Stimulated activated CD8-positive, alpha-beta memory T cell treated with anti-CD3 and anti-CD28 coated beads, Interleukin-7, amount 100 ng/mL, for 1 hour (primary cell): ENCODE data around the gene SMARCD2.
"Not testable (repeated sequence)": the region's sequence is repeated elsewhere in the genome, so short reads cannot be mapped to it uniquely, and the experiment has no call there.

Source experiments
- DNase-seq, 2 donors: peaks; one replicate each; pipeline ENCODE4 v3.0.0-alpha.2; 2020; ENCODE audit warnings: low read depth in 2 of 2

The SMARCD2 gene

GRCh38 chr17:63804328-63804727 is 38.2 kb downstream of the SMARCD2 start:
- no peak for DNase-seq

- no peak for DNase-seq
Observed at GRCh38 chr17:63800783-63801182, 41.7 kb downstream of the SMARCD2 start.

- no peak for DNase-seq
Observed at GRCh38 chr17:63798572-63799106, 43.8 kb downstream of the SMARCD2 start.

DNA sequence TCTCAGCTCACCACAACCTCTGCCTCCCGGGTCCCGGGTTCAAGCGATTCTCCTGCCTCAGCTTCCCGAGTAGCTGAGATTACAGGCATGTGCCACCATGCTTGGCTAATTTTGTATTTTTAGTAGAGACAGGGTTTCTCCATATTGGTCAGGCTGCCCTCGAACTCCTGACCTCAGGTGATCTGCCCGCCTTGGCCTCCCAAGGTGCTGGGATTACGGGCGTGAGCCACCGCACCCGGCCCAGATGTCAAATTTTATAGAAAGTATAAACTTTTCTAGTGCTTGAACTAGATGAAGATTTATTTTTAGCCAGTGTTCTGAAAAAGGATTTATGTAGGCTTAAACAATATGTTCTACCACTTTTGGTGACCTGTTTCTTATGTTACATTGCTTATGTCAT is 46.1 kb downstream of the SMARCD2 start:
- DNase-seq: not testable (repeated sequence)

GRCh38 chr17:63792055-63792729 is 50.3 kb downstream of the SMARCD2 start:
- DNase-seq: no peak

- DNase-seq: no peak
Observed at GRCh38 chr17:63790057-63790456, 52.4 kb downstream of the SMARCD2 start.

DNA sequence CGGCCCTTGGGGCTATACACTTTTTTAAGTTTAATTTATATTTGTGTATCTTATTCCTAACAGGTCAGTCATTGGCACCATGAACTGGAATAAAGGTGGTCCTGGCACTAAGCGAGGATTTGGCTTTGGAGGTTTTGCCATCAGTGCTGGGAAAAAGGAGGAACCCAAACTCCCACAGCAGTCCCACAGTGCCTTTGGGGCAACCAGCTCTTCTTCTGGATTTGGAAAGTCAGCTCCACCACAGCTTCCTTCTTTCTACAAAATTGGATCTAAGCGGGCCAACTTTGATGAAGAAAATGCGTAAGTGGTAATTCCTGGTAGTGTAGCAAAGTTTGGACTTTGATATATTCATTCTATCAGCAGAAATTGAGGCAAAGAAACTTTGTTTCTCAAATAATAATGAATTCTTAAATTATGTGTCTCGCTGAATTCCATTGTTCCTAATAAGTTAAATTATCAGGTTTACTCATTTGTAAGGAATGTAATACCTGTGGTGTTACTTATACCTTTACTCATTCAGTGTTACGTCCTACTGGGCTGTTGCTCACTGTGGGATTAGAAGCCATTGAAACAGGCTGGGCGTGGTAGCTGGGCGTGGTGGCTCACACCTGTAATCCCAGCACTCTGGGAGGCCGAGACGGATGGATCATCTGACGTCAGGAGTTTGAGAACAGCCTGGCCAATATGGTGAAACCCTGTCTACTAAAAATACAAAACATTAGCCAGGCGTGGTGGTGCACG is 55.3 kb downstream of the SMARCD2 start:
- DNase-seq: no peak

GRCh38 chr17:63786117-63786516 is 56.4 kb downstream of the SMARCD2 start:
- no peak for DNase-seq

- DNase-seq: no peak
Observed at GRCh38 chr17:63785556-63785955, 56.9 kb downstream of the SMARCD2 start.

- no peak for DNase-seq
Observed at GRCh38 chr17:63783522-63783921, 59.0 kb downstream of the SMARCD2 start.
